Astrocyte (in vitro differentiated cells and primary cell): ENCODE results near the gene ELAC2.

Experiments used
- CTCF ChIP-seq: IDR thresholded peaks from 2 replicates; pipeline ENCODE4 v1.5.1; 2011; ENCODE audit warnings: low read depth, mild to moderate bottlenecking, inconsistent platforms, low read length, moderate library complexity; ENCODE audit not compliant: insufficient read depth
- EZH2 ChIP-seq: IDR thresholded peaks from 2 replicates; pipeline ENCODE4 v1.6.1; 2012; ENCODE audit warnings: mild to moderate bottlenecking, low read length, inconsistent platforms; ENCODE audit not compliant: insufficient read depth

- TF ChIP-seq CTCF: no peak
- no peak for TF ChIP-seq EZH2
Observed at GRCh38 chr17:13008461-13008860, 9.4 kb downstream of the ELAC2 start.
